HG03060 (cell line): ENCODE results near the gene IMP4.

ENCODE experiments used
- ATAC-seq: cut with Tn5 transposase; IDR thresholded peaks from one replicate; pipeline ENCODE4 v1.9.1; 2021; ENCODE audit warnings: low read depth, moderate number of reproducible peaks; ENCODE audit not compliant: unreplicated experiment

Gene IMP4

DNA sequence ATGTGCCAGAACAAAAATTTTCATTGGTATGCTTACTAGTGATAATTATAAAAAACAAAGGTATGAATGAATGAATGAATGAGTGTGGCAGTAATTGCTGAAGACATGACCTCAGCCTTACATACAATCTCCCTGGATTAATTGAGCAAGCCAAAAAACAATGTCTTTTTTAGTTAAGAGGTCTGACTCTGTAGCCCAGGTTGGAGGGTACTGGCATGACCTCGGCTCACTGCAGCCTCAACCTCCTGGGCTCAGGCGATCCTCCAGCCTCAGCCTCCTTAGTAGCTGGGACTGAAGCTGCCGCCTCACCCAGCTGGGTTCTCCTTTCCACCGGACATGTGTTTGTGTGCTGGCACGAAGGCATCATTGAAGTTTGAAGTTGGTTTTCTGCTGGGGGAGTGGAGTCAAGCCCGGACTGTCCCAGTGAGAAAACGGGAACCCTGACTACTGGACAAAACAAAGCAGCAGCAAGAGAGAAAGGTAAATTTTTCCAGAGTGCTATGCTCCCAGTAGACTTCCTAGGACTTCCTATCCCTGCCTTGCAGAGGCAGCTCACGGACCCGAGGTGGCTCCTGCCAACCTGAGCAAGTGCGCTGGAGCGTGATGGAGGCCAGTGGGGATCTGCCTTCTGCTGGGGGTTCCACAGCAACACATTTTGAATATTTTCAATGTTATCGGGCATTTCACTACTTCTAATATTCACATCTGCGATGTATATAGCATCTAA is 6.4 kb upstream of the IMP4 start:
- ATAC-seq, result no peak

DNA sequence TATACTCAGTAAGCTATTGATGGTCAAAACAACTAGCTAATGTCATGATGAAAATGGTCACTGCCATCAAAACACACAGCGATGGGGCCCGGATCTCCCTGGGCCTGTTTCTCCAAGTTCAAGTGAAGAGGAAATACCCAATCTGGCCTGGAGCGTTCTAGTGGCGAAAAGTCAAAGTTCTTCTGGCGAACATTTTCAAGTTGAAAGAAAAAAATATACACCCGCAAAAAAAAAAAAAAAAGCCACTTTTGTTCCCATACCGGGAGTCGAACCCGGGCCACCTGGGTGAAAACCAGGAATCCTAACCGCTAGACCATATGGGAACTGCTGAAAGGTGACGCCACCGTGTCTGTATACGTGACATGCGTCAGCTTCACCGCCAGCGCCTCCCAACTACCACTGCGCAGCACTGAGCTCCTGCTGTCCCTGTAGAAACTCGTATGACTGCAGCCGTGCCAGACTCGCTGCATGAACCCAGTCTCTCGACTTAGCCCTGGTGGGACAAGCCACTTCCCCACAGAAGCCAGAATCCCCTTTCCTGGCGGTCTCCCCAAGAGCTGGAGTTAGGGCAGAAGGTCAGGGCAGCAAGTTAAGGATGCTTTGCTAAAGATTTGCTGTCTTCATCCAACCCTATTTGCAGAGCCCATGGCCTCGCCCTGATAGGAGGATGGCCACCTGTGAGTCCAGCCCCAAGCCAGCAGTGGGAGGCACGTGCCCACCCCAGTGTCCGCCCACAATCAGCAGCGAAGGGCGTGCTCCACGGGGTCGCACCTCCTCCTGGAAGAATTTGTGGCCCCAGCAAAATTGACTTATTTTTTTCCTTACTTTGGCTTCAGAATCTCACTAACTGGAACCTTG is 5.6 kb upstream of the IMP4 start:
- no peak for ATAC-seq

DNA sequence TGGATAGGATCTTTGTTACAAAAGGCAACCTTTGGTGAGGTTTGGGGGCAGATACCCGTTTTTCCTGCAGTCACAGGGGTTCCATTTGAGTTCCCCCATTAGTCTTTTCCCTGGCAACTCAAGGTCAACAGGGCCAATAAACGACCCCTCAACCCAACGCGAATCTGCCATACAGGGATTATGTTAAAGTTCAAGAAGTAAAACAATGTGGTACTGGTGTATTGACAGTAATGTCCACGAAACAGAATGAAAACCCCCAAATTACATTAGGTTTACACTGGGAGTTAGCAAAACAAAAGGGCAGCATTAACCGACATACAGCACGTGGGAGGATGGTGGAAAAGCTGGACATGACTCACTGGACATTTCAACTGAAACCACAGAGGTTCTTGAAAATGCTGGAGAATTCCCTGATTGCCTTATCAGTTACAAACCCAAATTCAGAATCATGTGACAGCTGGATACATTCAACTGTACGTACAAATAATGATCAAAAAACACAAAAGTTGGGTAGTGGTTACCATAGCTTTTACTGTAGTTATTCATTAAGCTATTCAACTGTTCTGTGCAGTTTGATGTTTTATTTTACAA is 4.9 kb upstream of the IMP4 start:
- ATAC-seq, result no peak

DNA sequence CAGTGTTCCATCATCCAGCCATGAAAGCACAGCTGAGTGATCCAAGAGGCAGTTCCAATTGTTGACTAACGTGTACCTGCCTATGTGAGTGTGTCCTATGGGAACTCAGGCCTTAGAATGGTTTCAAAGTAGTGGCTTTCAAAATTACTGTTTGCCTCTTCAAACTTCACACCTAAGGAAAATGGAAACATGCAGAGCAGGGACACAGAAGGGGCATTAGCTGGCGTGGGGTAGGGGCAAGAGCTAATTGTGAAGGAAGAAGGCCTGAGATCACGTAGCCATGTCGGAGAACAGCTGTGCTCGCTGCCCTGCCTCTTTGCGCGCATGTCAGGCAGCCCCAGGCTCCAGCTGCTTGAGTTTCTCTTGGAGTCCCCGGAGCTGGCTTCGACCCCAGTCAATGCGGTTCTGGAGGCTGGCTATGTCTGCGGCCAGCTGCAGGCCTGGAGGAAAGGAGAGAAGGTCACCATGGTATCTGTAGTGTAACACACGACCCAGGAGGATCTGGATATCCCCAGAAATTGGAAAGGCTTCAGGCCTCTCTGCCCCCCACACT is 3.8 kb upstream of the IMP4 start:
- ATAC-seq, result no peak

DNA sequence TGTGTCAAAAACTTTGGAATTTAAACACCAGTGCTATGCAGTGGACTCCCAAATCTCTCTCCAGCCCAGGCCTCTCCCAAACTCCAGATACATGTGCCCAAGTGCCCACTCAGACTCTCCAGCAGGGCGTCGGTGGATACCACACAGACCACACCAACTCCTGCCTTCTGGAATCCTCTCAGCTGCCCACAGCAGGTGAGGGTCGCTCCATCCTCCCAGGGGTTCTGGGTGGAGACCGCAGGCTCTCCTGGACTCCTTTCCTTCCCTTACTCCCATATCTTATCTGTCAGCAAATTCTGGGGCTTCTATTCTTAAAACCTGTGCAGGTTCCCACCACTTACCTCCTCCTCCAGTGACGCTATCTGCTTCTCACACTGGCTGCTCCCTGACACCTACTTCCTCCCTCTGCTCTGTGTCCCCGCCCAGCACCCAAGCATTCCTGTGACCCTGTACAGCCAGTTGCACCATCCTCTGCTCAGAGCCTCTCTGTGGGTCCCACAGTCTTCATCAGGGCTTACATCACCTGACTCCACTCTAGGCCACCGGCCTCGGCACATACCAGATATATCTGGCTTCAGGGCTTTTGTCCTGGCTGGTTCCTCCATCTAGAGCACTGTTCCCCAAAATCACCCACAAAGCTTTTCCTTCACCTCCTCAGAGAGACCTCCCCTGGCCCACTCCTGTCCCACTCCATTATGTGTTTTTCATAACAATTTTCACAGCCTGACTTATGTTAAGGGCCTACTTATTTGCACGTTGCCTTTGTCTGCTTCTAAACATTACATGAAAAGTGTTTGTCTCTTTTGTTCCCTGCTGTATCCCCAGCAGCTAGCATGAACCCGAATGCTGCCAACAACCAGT is 2.6 kb upstream of the IMP4 start:
- no peak for ATAC-seq

- ATAC-seq, result no peak
These were observed 1.1 kb upstream of the IMP4 start for GRCh38 chr2:130341562-130342019.

- peak; percentile 47 for ATAC-seq
These were observed 621 bp upstream of the IMP4 start for GRCh38 chr2:130342020-130342532.

GRCh38 chr2:130344578-130344977 is 1.9 kb downstream of the IMP4 start:
- no peak for ATAC-seq

- ATAC-seq, result no peak
These were observed 2.4 kb downstream of the IMP4 start for GRCh38 chr2:130345091-130345490.

- no peak for ATAC-seq
These were observed 2.9 kb downstream of the IMP4 start for GRCh38 chr2:130345611-130346010.

- ATAC-seq, result no peak
These were observed 3.5 kb downstream of the IMP4 start for GRCh38 chr2:130346041-130346740.

- ATAC-seq, result no peak
These were observed 4.0 kb downstream of the IMP4 start for GRCh38 chr2:130346741-130347066.

GRCh38 chr2:130347220-130347925 is 4.7 kb downstream of the IMP4 start:
- no peak for ATAC-seq

GRCh38 chr2:130349174-130349573 is 6.5 kb downstream of the IMP4 start:
- ATAC-seq, result no peak

GRCh38 chr2:130351711-130352110 is 9.0 kb downstream of the IMP4 start:
- no peak for ATAC-seq

GRCh38 chr2:130352237-130352636 is 9.5 kb downstream of the IMP4 start:
- no peak for ATAC-seq

GRCh38 chr2:130353291-130354138 is 10.8 kb downstream of the IMP4 start:
- no peak for ATAC-seq

DNA sequence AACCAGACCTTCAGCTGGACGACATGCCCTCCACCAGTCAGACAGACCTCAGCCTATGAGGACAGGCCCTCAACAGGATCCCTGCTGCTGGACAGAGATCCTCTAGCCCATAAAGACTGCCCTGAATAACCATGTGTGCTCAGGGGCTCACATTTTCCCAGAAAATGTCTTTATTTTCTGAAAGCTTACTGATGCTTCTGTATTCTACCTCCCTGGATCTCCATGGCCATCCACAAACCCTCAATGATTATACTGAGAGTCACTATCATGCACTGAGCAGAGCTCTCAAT is 11.4 kb downstream of the IMP4 start:
- ATAC-seq, result no peak
